ENCODE measurements around the gene ZNF532. TPM values are rescaled to one million over a fixed set of nuclear protein-coding genes. Genes with fewer than 3 reads are reported as not detected.

The ZNF532 gene
- total and polyA plus RNA-seq, 2 donors (not counting 3 experiments of a cell fraction or from before 2014, with no cell fraction given), result 42.3 to 70.1 TPM

DNA sequence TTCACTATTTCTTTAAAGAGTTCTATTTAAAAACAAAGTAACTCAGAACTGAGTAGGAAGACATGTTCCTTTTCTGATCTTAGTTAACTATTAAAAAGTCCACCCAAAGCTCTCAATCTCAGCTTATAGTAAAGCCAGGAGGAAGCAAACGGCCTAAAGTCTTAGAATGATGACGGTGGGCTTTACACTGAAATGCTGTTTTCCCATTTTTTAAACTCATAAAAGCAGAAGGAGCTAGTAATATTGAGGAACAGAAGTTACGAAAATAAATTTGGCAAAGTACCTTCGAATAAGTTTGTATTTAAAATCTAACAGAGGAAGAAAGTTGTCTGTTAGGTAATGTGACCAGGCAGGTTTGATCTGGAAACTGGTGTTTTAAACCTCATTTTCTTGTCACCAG is 111.1 kb downstream of the ZNF532 start:
- CTCF ChIA-PET, result interaction anchor here (1.1 to 1.2 kb wide), 2 partner anchors 81 to 110 kb away, joined by 3 read pairs; no protein-coding TSS in a partner anchor

More for the DNA sequence above, 111.1 kb downstream of the ZNF532 start:
- Histone ChIP-seq H3K9ac (replicated peaks; ENCODE audit: extremely low read depth, insufficient read depth, low read length) (no peak overlapping the region), H3K27me3 (ENCODE audit: control insufficient read depth in 2 of 2, insufficient read depth in 2 of 2, low read length in 2 of 2) (no peaks in the 10 kb centered on the region), H3K4me1 (ENCODE audit: control insufficient read depth, extremely low read depth, insufficient read depth, low read length) (no peaks in the 10 kb centered on the region), H3K4me2 (ENCODE audit: insufficient read depth, low read length) (no peak overlapping the region), H4K20me1 (replicated peaks; ENCODE audit: control insufficient read depth, extremely low read depth, insufficient read depth, low read length) (no peaks in the 10 kb centered on the region), H3K4me3 (replicated peaks in 1 of 3; ENCODE audit: insufficient read depth in 1 of 3, low read depth in 1 of 3, low read length in 3 of 3) (no peak overlapping the region), H3K9me1 (replicated peaks; ENCODE audit: control insufficient read depth, extremely low read depth, insufficient read depth, low read length) (no peaks in the 10 kb centered on the region), H3K79me2 (ENCODE audit: control insufficient read depth, insufficient read depth, low read length) (no peaks in the 10 kb centered on the region), H3K36me3 (ENCODE audit: control insufficient read depth in 2 of 2, extremely low read depth in 1 of 2, insufficient read depth in 2 of 2, low read length in 2 of 2) (peaks cover 0 to 10% of the 10 kb centered on the region in 2 experiments), H3K27ac (ENCODE audit: insufficient read depth, low read depth, low read length) (no peak overlapping the region), H3K9me3 (replicated peaks; ENCODE audit: control insufficient read depth, insufficient read depth, low read length) (no peaks in the 10 kb centered on the region), H2AFZ (ENCODE audit: low read depth, low read length) (no peak overlapping the region)
- BruUV-seq (replicated peaks), result no TSS peak
- DNase-seq (ENCODE audit: low read depth, low spot score), result no peak
- FAIRE-seq, result no peak
- dilution Hi-C loops (cut with MboI; ENCODE audit: extremely low pct_ligation_motif_present, low sequenced_read_pairs) (no loop called here), intact Hi-C loops (cut with micrococcal nuclease) (no loop called here)
- POLR2A ChIA-PET, result no interaction called here
- no peak for TF ChIP-seq GATA2 (IDR thresholded peaks at IDR 0.05; ENCODE audit: insufficient read depth, insufficient read length, low read depth, low read length)
- TF ChIP-seq EZH2 (IDR thresholded peaks at IDR 0.05; ENCODE audit: borderline replicate concordance, low read depth, low read length, severe bottlenecking), result no peak
- no peak for TF ChIP-seq JUN (IDR thresholded peaks at IDR 0.05; ENCODE audit: borderline replicate concordance, insufficient read depth, insufficient read length, low read depth)
- TF ChIP-seq, protein P1, sequence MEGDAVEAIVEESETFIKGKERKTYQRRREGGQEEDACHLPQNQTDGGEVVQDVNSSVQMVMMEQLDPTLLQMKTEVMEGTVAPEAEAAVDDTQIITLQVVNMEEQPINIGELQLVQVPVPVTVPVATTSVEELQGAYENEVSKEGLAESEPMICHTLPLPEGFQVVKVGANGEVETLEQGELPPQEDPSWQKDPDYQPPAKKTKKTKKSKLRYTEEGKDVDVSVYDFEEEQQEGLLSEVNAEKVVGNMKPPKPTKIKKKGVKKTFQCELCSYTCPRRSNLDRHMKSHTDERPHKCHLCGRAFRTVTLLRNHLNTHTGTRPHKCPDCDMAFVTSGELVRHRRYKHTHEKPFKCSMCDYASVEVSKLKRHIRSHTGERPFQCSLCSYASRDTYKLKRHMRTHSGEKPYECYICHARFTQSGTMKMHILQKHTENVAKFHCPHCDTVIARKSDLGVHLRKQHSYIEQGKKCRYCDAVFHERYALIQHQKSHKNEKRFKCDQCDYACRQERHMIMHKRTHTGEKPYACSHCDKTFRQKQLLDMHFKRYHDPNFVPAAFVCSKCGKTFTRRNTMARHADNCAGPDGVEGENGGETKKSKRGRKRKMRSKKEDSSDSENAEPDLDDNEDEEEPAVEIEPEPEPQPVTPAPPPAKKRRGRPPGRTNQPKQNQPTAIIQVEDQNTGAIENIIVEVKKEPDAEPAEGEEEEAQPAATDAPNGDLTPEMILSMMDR (IDR thresholded peaks at IDR 0.05; ENCODE audit: extremely low read depth in 1 of 2, insufficient read depth in 1 of 2, low read depth in 1 of 2, low read length in 2 of 2), result no peak
- no peak for TF ChIP-seq MAX (IDR thresholded peaks at IDR 0.05; ENCODE audit: insufficient read depth, insufficient read length)
- no peak for TF ChIP-seq MYC (IDR thresholded peaks at IDR 0.05; ENCODE audit: low read depth, low read length)
- no peak for TF ChIP-seq FOS (IDR thresholded peaks at IDR 0.05; ENCODE audit: borderline replicate concordance, insufficient read depth, low read length)
- TF ChIP-seq POLR2AphosphoS5 (IDR thresholded peaks at IDR 0.05; ENCODE audit: insufficient read depth, low read depth, low read length), result no peak
- no peak for TF ChIP-seq POLR2A (IDR thresholded peaks at IDR 0.05; ENCODE audit: low read depth, low read length)
